GM18526 (cell line): ENCODE results near the gene CBFA2T3.

Experiments used
- POLR2A ChIP-seq: IDR thresholded peaks from 3 replicates; pipeline ENCODE4 v1.6.1; 2011; ENCODE audit not compliant: insufficient read length; ENCODE audit errors: extremely low read depth

Gene CBFA2T3

GRCh38 chr16:88882358-88883030 is 94.5 kb downstream of the CBFA2T3 start:
- TF ChIP-seq POLR2A, result no peak

GRCh38 chr16:88881675-88882357 is 95.2 kb downstream of the CBFA2T3 start:
- no peak for TF ChIP-seq POLR2A

GRCh38 chr16:88881007-88881615 is 95.9 kb downstream of the CBFA2T3 start:
- no peak for TF ChIP-seq POLR2A

- no peak for TF ChIP-seq POLR2A
Measured at GRCh38 chr16:88880226-88881006, 96.6 kb downstream of the CBFA2T3 start.

- no peak for TF ChIP-seq POLR2A
Measured at GRCh38 chr16:88879788-88880055, 97.3 kb downstream of the CBFA2T3 start.

- TF ChIP-seq POLR2A, result no peak
Measured at GRCh38 chr16:88878967-88879787, 97.8 kb downstream of the CBFA2T3 start.

GRCh38 chr16:88878356-88878755 is 98.7 kb downstream of the CBFA2T3 start:
- no peak for TF ChIP-seq POLR2A

- TF ChIP-seq POLR2A, result no peak
Measured at GRCh38 chr16:88877564-88878289, 99.3 kb downstream of the CBFA2T3 start.

GRCh38 chr16:88876942-88877526 is 100.0 kb downstream of the CBFA2T3 start:
- TF ChIP-seq POLR2A, result no peak

GRCh38 chr16:88875703-88876234 is 101.2 kb downstream of the CBFA2T3 start:
- no peak for TF ChIP-seq POLR2A

- no peak for TF ChIP-seq POLR2A
Measured at GRCh38 chr16:88874938-88875599, 101.9 kb downstream of the CBFA2T3 start.

GRCh38 chr16:88872650-88873331 is 104.2 kb downstream of the CBFA2T3 start:
- TF ChIP-seq POLR2A, result no peak

- no peak for TF ChIP-seq POLR2A
Measured at GRCh38 chr16:88871730-88872416, 105.1 kb downstream of the CBFA2T3 start.

GRCh38 chr16:88871349-88871702 is 105.7 kb downstream of the CBFA2T3 start:
- no peak for TF ChIP-seq POLR2A
